ENCODE data around the gene UBB.

Gene UBB

GRCh38 chr17:16380640-16381495, at the start of gene UBB:
Gene UBB (plus strand): TSS chr17:16381091. CDS start chr17:16381908, 817 bp downstream.
- Histone ChIP-seq H3K4me3 (ENCODE audit: low read length) (peak within 1 kb of the TSS; percentile 78), H4K20me1 (ENCODE audit: control insufficient read depth, insufficient read depth, low read depth, low read length) (peaks cover 6% of the 10 kb centered on the region), H3F3A (ENCODE audit: control insufficient read depth, insufficient read depth) (peaks cover 33% of the 10 kb centered on the region), H3K79me2 (ENCODE audit: control insufficient read depth, low read length) (peaks cover 27% of the 10 kb centered on the region), H3K27me3 (ENCODE audit: control insufficient read depth, low read length) (no peaks in the 10 kb centered on the region), H3K9me2 (replicated peaks; ENCODE audit: control insufficient read depth, low read length) (no peaks in the 10 kb centered on the region), H3K9me3 (ENCODE audit: control insufficient read depth, insufficient read depth, low read length) (no peaks in the 10 kb centered on the region), H3K36me3 (ENCODE audit: control insufficient read depth, low read length) (peaks cover 32% of the 10 kb centered on the region), H3K4me1 (ENCODE audit: control insufficient read depth, low read length) (peaks cover 39% of the 10 kb centered on the region), H3K27ac (ENCODE audit: low read depth, low read length) (peak within 1 kb of the TSS; percentile 58), H3K4me2 (ENCODE audit: low read length) (peak within 1 kb of the TSS; percentile 78)
- TF ChIP-seq CTCF (IDR thresholded peaks at IDR 0.05; ENCODE audit: low read depth, low read length, poor library complexity, severe bottlenecking): peak; percentile 40
- no peak for TF ChIP-seq EZH2phosphoT487 (IDR thresholded peaks at IDR 0.05; ENCODE audit: borderline replicate concordance, low read length)

- H3F3A ChIP-seq (ENCODE audit: control insufficient read depth, insufficient read depth): peaks cover 6% of the 10 kb centered on the region; the same call in 1 of the 2 replicates
- no peak for TF ChIP-seq CTCF (IDR thresholded peaks at IDR 0.05; ENCODE audit: low read depth, low read length, poor library complexity, severe bottlenecking)
- no peak for TF ChIP-seq EZH2phosphoT487 (IDR thresholded peaks at IDR 0.05; ENCODE audit: borderline replicate concordance, low read length)
Observed at GRCh38 chr17:16338391-16338790, 42.5 kb upstream of the UBB start.

GRCh38 chr17:16339402-16339801, 41.5 kb upstream of the UBB start:
- TF ChIP-seq EZH2phosphoT487 (IDR thresholded peaks at IDR 0.05; ENCODE audit: borderline replicate concordance, low read length): no peak
- no peak for TF ChIP-seq CTCF (IDR thresholded peaks at IDR 0.05; ENCODE audit: low read depth, low read length, poor library complexity, severe bottlenecking)
- Histone ChIP-seq H3K9me3 (ENCODE audit: control insufficient read depth, insufficient read depth, low read length) (no peaks in the 10 kb centered on the region), H3K79me2 (ENCODE audit: control insufficient read depth, low read length) (no peaks in the 10 kb centered on the region), H3K4me1 (ENCODE audit: control insufficient read depth, low read length) (no peaks in the 10 kb centered on the region), H4K20me1 (ENCODE audit: control insufficient read depth, insufficient read depth, low read depth, low read length) (no peaks in the 10 kb centered on the region), H3K4me2 (ENCODE audit: low read length) (no peak overlapping the region), H3F3A (ENCODE audit: control insufficient read depth, insufficient read depth) (peaks cover 4% of the 10 kb centered on the region; the same call in 1 of the 2 replicates), H3K27ac (ENCODE audit: low read depth, low read length) (no peak overlapping the region), H3K36me3 (ENCODE audit: control insufficient read depth, low read length) (peaks cover 15% of the 10 kb centered on the region), H3K4me3 (ENCODE audit: low read length) (no peak overlapping the region), H3K27me3 (ENCODE audit: control insufficient read depth, low read length) (no peaks in the 10 kb centered on the region), H3K9me2 (replicated peaks; ENCODE audit: control insufficient read depth, low read length) (no peaks in the 10 kb centered on the region)

More at GRCh38 chr17:16338391-16338790, 42.5 kb upstream of the UBB start:
- Histone ChIP-seq H3K4me2 (ENCODE audit: low read length) (no peak overlapping the region), H3K79me2 (ENCODE audit: control insufficient read depth, low read length) (no peaks in the 10 kb centered on the region), H4K20me1 (ENCODE audit: control insufficient read depth, insufficient read depth, low read depth, low read length) (no peaks in the 10 kb centered on the region), H3K27ac (ENCODE audit: low read depth, low read length) (no peak overlapping the region), H3K27me3 (ENCODE audit: control insufficient read depth, low read length) (no peaks in the 10 kb centered on the region), H3K4me1 (ENCODE audit: control insufficient read depth, low read length) (peaks cover 1% of the 10 kb centered on the region), H3K9me3 (ENCODE audit: control insufficient read depth, insufficient read depth, low read length) (no peaks in the 10 kb centered on the region), H3K9me2 (replicated peaks; ENCODE audit: control insufficient read depth, low read length) (no peaks in the 10 kb centered on the region), H3K4me3 (ENCODE audit: low read length) (no peak overlapping the region), H3K36me3 (ENCODE audit: control insufficient read depth, low read length) (peaks cover 10% of the 10 kb centered on the region)
